Measurements from ENCODE around the gene RAPGEF1.

The RAPGEF1 gene

DNA sequence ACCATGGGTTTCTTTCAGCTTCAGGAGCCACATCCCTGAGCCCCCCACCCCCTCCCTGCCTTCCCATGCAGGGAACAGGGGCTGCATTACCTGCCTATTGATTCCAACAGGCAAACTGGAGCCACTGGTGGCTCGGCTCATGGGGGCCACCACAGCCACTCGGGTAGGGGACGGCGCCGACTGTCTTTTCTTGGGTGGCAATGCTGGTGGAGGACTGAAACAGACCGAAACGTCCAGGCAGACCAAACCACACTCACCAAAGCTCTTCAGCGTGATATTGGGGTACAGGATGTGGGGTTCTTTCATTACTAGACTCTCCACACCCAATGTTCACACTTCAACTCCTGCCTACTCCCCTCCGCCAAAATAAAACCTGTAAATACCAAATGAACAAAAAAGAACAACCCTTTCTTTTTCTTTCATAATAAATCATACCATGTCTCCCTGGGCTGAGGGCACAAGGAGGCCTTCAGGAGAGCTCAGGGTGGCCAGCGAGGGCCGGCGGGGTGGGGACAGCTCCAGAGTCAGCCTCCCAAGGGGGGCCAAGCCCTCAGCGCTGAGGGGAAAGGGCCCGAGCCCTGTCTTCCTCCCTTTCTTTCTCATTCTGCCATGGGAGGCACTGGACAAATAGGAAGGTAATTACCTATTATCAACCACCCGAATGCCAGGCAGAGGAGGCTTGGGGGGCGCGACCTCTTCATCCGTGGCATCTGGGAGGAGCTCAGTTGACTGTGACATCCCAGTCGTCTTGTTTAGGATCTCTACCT is 111.2 kb downstream of the RAPGEF1 start:
- TF ChIP-seq, protein P1, sequence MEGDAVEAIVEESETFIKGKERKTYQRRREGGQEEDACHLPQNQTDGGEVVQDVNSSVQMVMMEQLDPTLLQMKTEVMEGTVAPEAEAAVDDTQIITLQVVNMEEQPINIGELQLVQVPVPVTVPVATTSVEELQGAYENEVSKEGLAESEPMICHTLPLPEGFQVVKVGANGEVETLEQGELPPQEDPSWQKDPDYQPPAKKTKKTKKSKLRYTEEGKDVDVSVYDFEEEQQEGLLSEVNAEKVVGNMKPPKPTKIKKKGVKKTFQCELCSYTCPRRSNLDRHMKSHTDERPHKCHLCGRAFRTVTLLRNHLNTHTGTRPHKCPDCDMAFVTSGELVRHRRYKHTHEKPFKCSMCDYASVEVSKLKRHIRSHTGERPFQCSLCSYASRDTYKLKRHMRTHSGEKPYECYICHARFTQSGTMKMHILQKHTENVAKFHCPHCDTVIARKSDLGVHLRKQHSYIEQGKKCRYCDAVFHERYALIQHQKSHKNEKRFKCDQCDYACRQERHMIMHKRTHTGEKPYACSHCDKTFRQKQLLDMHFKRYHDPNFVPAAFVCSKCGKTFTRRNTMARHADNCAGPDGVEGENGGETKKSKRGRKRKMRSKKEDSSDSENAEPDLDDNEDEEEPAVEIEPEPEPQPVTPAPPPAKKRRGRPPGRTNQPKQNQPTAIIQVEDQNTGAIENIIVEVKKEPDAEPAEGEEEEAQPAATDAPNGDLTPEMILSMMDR (IDR thresholded peaks at IDR 0.05; ENCODE audit: low read depth, low read length, missing control alignments): no peak
- no peak for DNase-seq (ENCODE audit: low read depth)

DNA sequence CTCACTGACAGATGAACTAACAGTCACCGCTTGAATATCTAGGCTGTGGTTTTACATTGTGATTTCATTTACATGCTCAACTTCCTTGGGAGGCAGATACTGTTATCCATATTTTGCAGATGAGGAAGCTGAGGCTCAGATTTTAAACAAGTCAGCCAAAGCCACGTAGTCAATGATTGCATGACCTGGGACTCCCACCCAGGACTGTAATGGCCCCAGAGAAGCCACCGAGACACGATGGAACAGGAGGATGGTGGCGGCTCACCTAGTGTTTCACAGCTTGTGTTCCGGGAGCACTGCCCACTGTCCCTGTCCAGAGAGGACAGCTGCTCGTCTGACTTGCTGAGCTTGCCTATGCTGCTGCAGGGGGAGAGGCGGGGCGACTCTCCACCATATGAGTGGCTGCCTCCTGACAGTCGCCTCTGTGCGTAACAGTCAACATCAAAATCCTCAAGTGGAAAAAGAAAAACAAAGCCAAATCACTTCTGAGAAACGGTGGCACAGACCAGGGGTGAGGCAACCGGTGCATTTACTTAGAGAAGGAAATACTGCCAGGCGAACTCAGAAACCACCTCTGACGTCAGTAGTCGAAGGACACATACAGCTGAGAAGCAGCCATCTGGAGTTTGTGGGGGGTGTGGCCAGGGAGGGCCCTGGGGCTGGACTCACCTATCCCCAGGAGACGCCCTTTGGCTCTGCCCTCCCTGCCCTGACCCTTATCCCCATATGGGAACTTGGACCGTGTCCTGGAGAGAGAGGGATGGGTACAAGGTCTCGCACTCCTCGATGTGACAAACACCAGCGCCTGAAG is 112.0 kb downstream of the RAPGEF1 start:
- peak overlapping the region; percentile 3; the same call in 1 of the 2 replicates for H3K4me3 ChIP-seq (ENCODE audit: low read depth, low read length)
- TF ChIP-seq, protein P1 (IDR thresholded peaks at IDR 0.05; ENCODE audit: low read depth, low read length, missing control alignments): no peak
- DNase-seq (ENCODE audit: low read depth): peak; percentile 65

More for the DNA sequence above, 111.2 kb downstream of the RAPGEF1 start:
- peak overlapping the region; percentile 3; the same call in 1 of the 2 replicates for H3K4me3 ChIP-seq (ENCODE audit: low read depth, low read length)

- TF ChIP-seq, protein P1 (IDR thresholded peaks at IDR 0.05; ENCODE audit: low read depth, low read length, missing control alignments): no peak
- no peak overlapping the region for H3K4me3 ChIP-seq (ENCODE audit: low read depth, low read length)
- DNase-seq (ENCODE audit: low read depth): no peak
Observed at GRCh38 chr9:131627326-131627647, 112.6 kb downstream of the RAPGEF1 start.

- TF ChIP-seq, protein P1 (IDR thresholded peaks at IDR 0.05; ENCODE audit: low read depth, low read length, missing control alignments): no peak
- H3K4me3 ChIP-seq (ENCODE audit: low read depth, low read length): no peak overlapping the region
- DNase-seq (ENCODE audit: low read depth): no peak
Observed at GRCh38 chr9:131625790-131626670, 113.8 kb downstream of the RAPGEF1 start.

GRCh38 chr9:131625508-131625787 is 114.4 kb downstream of the RAPGEF1 start:
- DNase-seq (ENCODE audit: low read depth): no peak
- H3K4me3 ChIP-seq (ENCODE audit: low read depth, low read length): no peak overlapping the region
- TF ChIP-seq, protein P1 (IDR thresholded peaks at IDR 0.05; ENCODE audit: low read depth, low read length, missing control alignments): no peak

GRCh38 chr9:131624636-131625507 is 115.0 kb downstream of the RAPGEF1 start:
- no peak for DNase-seq (ENCODE audit: low read depth)
- TF ChIP-seq, protein P1 (IDR thresholded peaks at IDR 0.05; ENCODE audit: low read depth, low read length, missing control alignments): no peak
- H3K4me3 ChIP-seq (ENCODE audit: low read depth, low read length): no peak overlapping the region
